RWPE1 (cell line): Measurements from ENCODE around the gene LMX1A.

Experiments
- CTCF ChIA-PET: fragments of 350-600 bp; sonication (Branson Sonifier 250); formaldehyde crosslinking; extraction: SDS; loops from one replicate; lab custom pipeline; 2021; lab: Yijun Ruan, JAX
- POLR2A ChIA-PET: fragments of 400-600 bp; formaldehyde crosslinking; extraction: SDS; loops from one replicate; lab custom pipeline; 2020; ENCODE audit warnings: antibody characterized with exemption; ENCODE audit not compliant: low non-redundant PET; lab: Yijun Ruan, JAX
- DNase-seq: peaks from one replicate; pipeline ENCODE4 v3.0.0; 2012; ENCODE audit warnings: low spot score
- H3K27ac ChIP-seq: fragments of 450-650 bp; 2 replicates; pipeline ENCODE4 v1.5.1; 2017
- CTCF ChIP-seq: fragments of 450-650 bp; conservative IDR thresholded peaks from 2 replicates; pipeline ENCODE4 v1.5.1; 2017; ENCODE audit warnings: low read depth, mild to moderate bottlenecking

LMX1A gene

GRCh38 chr1:165300400-165300903, 56.1 kb downstream of the LMX1A start:
- TF ChIP-seq CTCF, result no peak
- H3K27ac ChIP-seq, result no peak overlapping the region
- ChIA-PET POLR2A (no interaction called here), CTCF (no interaction called here)
- no peak for DNase-seq

GRCh38 chr1:165298203-165298820, 58.2 kb downstream of the LMX1A start:
- TF ChIP-seq CTCF, result no peak
- no peak for DNase-seq
- H3K27ac ChIP-seq, result no peak overlapping the region
- ChIA-PET CTCF (no interaction called here), POLR2A (no interaction called here)

GRCh38 chr1:165296205-165296604, 60.3 kb downstream of the LMX1A start:
- no peak for TF ChIP-seq CTCF
- ChIA-PET CTCF (no interaction called here), POLR2A (no interaction called here)
- no peak overlapping the region for H3K27ac ChIP-seq
- no peak for DNase-seq

GRCh38 chr1:165290148-165290547, 66.4 kb downstream of the LMX1A start:
- no peak for TF ChIP-seq CTCF
- ChIA-PET POLR2A (no interaction called here), CTCF (no interaction called here)
- no peak overlapping the region for H3K27ac ChIP-seq
- no peak for DNase-seq

- ChIA-PET CTCF (no interaction called here), POLR2A (no interaction called here)
- TF ChIP-seq CTCF, result no peak
- H3K27ac ChIP-seq, result no peak overlapping the region
- DNase-seq, result no peak
These were observed 67.0 kb downstream of the LMX1A start for GRCh38 chr1:165289556-165289955.

GRCh38 chr1:165288350-165289120, 68.0 kb downstream of the LMX1A start:
- DNase-seq, result no peak
- POLR2A ChIA-PET, result no interaction called here
- no peak overlapping the region for H3K27ac ChIP-seq
- CTCF ChIA-PET, result interaction anchor here (0.5 kb wide), 1 partner anchor 671 kb away, joined by 3 read pairs; no protein-coding TSS in a partner anchor
- no peak for TF ChIP-seq CTCF
